HG02642 (cell line): Measurements from ENCODE around the gene CAPN10.

Experiments
- ATAC-seq: cut with Tn5 transposase; IDR thresholded peaks from one replicate; pipeline ENCODE4 v1.9.1; 2021; ENCODE audit warnings: mild to moderate bottlenecking; ENCODE audit not compliant: unreplicated experiment, poor library complexity

Gene CAPN10

DNA sequence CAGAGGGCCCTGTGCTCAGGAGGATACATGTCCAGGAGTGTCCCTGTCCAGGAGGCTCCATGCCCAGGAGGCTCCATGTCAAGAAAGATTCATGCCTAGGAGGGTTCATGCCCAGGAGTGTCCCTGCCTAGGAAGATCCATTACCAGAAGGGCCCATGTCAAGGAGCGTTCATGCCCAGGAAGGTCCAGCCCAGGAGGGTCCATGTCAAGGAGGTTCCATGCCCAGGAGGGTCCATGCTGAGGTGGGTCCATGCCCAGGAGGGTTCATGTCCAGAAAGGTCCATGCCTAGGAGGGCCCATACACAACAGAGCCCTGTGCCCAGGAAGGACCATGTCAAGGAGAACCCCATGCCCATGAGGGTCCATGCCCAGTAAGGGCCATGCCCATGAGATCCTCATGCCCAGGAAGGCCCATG lies 45.8 kb downstream of the CAPN10 start:
- no peak for ATAC-seq

DNA sequence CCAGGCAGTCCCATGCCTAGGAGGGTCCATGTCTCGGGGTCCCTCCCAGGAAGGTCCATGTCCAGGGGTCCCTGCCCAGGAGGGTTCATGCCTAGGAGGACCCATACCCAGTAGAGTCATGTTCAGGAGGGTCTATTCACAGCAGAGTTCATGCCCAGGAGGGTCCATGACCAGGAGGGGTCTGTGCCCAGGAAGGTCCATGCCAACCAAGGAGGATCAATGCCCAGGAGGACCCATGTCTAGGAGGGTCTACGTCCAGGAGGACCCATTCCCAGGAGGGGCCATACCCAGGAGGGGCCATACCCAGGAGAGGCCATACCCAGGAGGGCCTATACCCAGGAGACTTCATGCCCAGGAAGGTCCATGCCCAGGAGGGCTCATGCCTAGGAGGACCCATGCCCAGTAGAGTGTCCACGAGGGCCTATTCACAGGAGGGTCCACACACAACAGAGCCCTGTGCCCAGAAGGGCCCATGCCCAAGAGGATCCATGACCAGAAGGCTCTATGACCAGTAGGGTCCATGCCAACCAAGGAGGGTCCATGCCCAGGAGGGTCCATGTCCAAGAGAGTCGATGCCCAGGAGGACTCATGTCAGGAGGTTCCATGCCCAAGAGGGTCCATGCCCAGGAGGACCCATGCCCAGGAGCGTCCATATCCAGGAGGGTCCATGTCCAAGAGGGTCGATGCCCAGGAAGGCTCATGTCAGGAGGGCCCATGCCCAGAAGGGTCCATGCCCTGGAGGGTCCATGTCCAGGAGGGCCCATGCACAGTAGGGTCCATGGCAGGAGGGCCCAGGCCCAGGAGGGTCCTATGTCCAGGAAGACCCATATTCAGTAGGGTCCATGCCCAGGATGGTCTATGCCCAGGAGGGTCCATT lies 48.8 kb downstream of the CAPN10 start:
- no peak for ATAC-seq

DNA sequence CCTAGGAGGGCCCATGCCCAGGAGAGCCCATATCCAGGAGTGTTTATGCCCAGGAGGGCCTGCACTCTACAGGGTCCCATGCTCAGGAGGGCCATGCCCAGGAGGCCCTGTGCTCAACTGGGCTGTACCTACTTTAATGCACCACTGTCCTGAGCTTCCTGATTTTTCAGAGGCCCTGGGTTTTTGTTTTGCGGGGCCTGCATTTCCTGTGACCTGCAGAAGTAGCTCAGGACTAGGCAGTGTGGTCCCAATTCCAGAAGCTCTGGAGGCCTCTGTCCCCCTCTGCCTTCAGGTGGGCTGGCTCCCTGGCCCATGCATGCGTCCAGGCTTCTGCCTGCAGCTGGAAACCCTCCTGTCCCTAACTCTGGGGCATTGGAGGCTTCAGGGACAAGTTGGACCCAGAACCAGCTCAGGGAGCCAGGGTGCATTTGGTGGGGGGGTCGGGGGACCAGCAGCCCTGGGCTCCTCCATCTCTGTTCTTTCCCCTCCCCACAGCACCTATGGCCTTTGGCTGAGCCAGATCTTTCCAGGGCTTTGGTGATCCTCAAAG lies 49.5 kb downstream of the CAPN10 start:
- no peak for ATAC-seq

DNA sequence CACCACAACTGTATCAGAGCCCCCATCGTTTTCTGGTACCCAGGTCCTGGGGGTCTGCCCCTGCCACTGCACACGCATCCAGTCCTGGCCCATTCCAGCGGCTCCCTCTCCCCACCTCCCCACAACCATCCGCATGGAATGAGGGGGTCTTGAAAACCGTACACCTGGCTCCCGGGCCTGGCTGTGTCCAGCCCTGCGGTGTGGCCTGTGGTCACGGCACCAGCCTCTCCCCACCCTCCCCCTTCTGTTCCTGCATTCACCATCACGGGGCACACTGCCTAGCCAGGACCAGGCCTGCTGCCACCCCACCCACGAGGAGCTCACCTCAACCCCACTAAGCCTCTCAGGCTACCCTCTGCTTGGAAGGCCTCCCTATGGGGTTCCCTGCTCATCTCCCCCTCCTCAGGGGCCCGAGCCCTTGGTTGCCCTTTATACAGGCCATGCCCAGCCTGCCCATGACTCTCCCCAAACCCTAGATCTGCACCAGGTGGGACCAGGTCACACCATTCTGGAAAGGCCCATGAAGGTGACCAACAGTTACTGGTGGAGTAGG lies 50.1 kb downstream of the CAPN10 start:
- no peak for ATAC-seq

DNA sequence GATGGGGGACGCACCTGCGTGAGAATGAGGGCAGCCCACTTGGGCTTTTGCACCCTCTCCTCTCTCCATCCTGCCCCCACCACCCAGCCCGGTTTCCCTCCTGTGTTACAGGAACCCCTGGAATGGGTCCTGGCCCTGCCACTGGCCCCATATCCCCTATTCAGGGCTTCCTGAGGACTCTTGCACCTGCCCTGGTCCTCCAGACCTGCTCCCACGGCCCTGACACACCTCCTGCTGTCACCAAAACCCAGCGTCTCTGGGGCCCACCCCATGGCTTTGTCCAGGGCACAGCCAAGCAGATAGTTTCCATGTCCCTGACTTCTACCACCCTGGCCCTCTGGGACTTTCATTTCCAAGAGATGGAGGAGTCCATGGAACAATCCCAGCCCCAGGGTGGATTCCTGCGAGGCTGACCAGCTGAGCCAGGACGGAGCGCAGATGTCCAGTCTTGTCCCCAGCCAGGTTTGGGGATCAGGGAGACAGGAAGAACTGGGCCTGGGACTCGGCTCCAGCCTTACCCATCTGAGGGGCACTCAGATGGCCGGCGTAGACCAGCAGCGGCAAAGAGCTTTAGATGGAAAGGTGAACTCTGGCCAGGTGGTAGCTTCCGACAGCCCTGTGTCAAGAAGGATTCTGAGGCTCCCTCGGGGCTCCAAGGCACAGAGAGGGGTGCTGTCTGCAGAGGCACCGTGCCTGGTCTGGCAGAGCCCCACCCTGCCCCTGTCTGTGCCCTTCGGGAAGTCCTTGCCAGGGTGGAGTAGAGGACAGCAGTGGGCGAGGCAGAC lies 50.8 kb downstream of the CAPN10 start:
- ATAC-seq: no peak

DNA sequence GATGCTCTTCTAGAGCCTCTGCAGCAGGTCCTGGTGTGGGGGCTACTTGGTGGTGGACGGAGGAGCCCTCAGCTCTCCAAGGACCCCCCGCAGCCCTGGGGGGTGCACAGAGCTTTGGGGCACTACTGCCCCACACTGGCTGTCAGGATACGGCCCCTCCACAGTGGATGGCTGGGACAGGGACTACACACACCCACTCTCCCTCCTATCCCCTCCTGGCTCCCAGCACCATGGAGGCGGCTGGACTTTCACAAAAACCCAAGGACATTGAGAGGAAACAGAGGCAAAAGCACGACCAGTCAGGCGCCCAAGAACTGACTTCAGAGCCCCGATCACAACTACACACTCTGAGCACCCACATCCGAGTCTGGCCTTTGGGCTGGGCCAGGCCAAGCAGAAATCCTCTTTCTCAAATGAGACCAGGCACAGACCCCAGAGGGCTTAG lies 51.4 kb downstream of the CAPN10 start:
- ATAC-seq: no peak

DNA sequence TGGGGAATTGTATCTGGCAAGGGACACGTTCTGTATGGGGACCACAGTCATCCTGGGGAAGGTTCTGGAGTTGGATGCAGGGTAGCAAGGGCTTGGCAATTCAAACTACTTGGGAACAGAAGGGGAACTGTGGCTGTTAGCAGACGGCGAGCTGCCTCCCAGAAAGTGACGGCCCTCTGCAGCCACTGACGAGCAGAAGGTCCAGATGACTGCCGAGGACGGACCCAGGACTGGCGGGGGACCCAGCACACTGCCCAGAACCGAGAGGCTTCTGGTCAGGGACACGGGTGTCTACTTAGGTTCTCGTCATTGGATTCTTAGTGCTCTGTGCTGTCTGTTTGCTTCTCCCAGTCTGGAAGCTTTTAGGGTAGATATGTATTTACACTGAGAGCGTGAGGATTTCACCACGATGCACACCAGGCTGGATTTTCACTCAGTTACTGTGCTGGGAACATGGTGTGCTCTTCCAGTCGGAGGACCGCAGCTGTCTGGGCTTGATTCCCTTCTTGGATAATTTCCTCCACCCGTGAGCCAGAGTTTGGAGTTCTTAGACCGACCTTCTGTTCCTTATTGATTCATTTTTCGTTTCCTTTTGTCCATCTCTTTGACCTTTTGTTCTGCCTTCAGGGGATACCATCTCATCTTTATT lies 52.1 kb downstream of the CAPN10 start:
- ATAC-seq: no peak

DNA sequence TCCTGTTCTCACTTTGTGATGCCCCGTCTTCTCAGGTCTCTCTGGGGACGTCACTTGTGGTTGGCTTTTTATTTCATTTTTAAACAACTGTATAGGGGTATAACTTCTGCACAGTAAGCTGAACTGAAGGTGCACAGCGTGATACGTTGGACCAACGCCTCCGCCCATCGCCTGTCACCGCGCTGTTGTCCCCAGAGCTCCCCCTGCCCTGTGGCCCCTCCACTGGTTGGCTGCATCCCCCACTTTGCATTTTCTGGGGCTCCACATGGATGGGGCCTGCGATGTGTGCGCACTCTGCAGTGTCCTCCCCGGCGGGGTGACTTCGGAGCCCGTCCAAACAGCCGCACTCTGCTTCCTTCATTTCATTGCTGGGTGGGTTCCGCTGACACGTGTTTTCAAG lies 53.0 kb downstream of the CAPN10 start:
- ATAC-seq: no peak

DNA sequence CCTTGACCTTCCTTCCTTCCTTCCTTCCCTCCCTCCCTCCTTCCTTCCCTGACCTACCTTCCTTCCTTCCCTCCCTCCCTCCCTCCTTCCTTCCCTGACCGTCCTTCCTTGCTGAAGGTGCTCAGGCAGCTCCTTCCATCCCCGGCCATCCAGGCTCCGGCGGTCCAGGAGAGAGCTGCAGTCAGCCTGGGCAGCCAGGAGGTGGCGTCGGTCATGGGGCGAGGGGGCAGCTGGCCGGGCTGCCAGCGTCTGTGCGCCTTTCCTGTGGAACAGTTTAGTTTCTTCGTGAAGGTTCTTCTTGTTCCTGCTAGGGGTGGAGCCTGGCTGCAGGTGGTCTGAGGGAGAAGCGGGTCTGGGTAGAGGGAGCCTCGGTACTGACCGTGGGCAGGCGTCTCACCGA lies 54.4 kb downstream of the CAPN10 start:
- ATAC-seq: no peak

DNA sequence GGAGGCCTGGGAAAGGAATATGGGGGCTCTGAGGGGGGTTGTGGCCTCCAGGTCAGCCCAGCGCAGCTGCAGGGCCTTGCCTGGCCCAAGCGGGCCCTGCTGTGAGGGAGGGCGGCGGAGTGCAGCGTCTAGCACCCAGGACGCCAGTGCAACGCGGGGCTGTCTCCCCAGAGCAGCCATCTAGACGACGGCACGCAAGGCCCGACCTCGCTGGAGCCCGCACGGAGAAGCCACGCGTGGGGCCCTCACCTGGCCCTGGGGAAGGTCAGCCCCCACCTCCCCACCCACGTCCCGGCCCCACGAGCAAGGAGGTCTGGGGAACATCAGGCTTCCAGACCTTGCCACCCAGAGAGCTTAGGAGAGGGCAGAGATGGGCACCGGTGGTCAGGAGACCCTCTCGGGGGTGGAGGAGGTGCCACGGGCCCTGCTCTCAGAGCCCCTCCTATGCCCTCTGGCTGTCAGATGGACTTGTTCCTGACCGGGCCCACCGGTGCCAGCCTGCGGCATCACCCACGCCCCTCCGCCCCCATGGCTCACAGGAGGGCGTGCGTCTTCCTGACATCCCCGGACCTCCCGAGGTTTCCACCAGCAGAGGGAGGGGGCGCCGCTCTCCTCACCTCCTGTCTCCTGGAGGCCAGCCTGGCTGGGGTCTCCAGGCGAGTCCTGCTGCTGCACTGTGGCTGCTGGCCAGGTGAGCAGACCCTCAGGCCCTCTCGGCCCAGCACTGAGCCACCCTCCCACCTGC lies 55.7 kb downstream of the CAPN10 start:
- ATAC-seq: no peak

DNA sequence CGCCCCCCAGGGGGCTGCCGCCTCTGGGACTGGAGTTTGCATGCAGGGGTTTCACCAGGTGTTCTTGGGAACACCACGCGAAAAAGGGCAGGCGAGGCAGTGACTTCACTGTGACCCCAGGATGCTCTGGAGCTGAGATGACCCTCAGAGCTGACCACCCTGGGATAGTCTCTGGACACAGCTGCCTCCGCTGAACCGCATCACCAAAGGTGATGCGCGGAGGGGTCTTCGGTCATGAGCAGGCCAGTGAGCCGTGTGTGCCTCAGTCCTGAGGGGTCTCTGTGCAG lies 56.2 kb downstream of the CAPN10 start:
- no peak for ATAC-seq

DNA sequence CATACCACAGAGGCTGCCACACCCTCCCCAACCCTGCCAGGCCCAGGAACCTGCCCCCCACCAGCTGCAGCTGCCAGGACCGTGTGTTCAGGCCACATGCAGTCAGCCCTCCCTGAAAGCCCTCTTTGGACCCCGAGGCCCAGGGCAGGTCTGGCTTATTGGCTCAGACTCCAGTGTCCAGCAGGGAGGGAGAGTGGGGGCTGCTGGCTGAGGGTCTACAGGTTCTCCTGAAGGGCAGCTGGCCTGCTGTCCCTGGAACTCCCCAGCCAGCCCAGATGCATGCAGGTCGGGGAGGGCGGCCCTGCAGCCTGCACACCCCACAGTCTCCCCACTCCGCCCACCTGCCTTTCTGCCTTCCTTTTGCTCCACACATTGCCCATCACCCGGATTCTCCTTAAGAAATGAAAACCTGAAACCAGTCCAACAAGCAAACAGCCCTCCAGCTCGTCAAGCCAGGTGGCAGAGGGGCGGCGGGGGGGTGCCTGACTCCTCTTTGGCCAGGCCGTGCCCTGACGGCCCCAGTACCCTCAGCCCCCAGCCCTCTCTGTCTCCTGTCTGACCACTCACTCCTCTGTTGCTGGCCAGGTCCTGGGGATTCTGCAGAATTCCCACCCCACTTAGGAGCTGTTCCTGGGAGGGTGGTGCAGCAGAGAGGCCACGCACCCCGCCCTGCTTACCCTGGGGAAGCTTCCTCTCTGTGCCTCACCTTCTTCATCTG lies 56.7 kb downstream of the CAPN10 start:
- no peak for ATAC-seq

DNA sequence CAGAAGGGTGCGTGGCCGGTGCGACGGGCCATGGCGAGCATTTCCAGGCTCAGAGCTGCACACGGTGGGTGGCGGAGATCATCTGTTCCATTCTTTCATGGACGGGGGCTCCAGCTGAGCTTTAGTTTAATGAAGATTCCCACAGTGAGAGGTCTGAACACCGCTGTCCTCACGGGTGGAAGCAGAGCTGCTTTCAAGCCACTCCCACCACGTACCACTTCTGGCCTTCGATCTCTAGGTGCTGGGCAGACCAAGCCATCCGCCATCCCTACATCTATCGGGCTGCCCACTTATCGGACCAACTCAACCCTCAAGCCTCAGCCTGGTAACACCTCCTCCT lies 57.2 kb downstream of the CAPN10 start:
- no peak for ATAC-seq

DNA sequence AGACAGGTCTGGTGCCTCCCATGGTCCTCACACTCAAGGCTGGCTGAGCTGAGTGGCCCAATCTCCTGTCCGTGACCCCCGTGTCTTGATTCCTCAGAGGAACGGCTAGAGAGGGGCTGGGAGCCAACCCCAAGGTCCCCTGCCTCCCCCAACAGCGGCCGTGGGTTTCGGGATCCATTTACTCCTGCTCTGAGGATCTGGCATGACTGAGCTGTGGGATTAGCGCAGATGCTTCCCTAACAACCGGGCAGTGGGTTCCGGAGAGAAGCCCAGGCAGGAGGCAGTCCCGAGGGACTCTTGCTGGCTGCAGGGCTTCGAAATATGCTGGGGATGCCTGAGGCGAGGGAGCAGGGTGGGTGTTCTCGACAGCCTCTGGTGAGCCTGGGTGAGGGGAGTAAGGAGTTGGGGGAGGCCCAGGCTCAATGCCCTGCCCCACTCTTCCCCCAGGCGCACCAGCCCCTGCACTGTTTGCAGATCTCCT lies 57.7 kb downstream of the CAPN10 start:
- ATAC-seq: no peak

DNA sequence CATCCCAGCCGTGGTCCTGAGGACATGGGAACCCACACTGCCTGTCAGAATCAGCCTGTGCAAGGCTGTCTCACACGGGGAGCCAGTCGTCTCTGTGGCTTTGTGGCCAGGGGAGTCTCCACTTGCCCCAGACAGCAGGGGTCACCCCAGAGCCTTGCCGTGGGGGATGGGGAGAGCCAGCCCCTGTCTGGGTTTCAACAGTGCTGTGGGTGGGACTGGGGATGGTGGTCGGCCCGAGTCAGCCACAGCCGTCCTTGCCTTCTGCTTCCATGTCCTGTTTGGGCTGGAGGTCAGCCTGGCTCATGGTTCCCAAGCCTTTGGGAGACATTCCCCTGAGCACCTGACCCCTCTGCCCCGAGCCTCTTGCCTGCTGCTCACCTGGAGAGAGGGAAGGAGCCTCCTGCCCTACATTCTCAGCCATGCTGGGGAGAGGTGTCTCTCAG lies 58.3 kb downstream of the CAPN10 start:
- ATAC-seq: no peak

DNA sequence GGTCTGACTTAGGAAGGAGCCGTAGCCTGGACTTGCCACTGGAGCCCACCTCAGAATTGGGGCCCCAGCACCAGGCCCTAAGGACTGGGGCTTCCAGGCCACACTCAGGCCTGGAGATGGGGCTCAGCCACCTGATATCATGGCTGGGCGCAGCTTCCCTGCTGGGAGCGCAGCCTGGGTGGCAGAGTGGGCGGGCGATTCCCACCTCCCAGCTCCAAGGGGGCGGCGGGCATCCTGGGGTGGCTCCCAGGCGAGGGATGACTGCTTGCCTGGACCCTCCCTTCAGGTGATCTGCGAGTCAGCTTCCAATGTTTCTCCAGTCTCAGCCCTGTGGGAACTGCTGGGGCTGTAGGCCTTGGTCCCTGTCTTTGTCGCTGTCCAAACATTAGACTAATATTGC lies 58.8 kb downstream of the CAPN10 start:
- ATAC-seq: no peak

DNA sequence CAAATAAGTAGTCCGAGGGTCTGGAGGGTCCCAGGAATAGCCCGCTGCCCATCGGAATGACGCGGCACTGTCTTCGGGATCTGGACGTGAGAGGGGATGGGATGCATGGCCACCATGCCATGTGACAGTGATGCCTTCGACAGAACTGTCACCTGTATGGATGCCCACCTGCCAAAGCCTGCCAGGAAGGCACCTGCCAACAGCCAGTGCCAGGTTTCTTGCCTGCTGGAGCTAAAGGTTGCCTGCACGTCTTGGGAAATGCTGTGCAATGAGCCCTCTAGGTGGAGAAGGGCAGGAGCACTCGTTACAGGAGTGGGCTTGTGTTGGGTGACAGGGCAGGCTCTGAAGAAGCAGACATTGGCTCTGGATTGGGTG lies 59.3 kb downstream of the CAPN10 start:
- no peak for ATAC-seq

DNA sequence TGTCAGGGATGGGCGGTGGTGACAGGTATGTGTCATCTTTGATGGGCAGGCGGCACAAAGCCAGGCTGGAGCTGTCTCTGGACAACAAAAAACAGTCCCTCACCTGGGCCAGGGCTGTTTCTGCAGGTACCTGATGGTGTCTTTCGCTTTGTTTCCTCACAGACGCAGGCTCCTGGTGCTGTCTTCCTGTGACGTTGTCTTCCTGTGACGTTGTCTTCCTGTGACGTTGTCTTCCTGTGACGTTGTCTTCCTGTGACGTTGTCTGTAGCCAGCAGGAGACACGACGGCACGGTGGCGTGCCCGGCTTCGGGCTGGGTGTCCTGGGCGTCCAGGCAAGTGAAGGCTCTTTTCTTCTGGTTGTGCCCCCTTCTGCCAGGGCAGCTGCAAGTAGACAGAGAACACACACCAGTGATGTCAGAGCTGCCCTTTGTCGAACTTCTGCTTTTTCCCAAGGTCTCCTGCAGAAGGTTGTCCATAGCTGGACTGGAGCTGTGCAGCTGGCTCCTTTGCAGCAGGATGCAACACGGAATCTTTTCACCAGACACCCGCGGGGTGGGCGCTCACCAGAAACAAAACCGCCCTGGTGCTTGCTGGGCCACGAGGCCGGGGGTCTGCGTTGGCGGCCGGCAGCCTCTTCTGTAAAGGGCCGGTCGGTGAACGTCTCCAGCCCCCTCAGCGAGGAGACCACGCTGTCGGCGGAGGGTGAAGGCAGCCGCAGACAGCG lies 59.8 kb downstream of the CAPN10 start:
- no peak for ATAC-seq
